Lung (tissue), 12 donors: ENCODE results near the gene ETF1. TPM values are rescaled to one million over a fixed set of nuclear protein-coding genes. Genes with fewer than 3 reads are reported as not detected.
A peak's percentile ranks its signal among the peaks of the same experiment; 100 is the strongest.

ENCODE experiments used
- ATAC-seq: fragments of 200-7000 bp; cut with Tn5 transposase; one replicate; pipeline ENCODE4 v1.9.1; 2020; ENCODE audit warnings: moderate number of reproducible peaks; ENCODE audit not compliant: insufficient read depth, low FRiP score
- DNase-seq, 3 donors: peaks; one replicate each; pipeline ENCODE4 v3.0.0-alpha.2; 2013 to 2017
- H3K27ac ChIP-seq, 2 donors: one replicate each; pipeline ENCODE4 v1.5.1; 2013; ENCODE audit warnings: mild to moderate bottlenecking in 2 of 2, moderate library complexity in 2 of 2, control low read depth in 1 of 2, inconsistent platforms in 1 of 2, low read depth in 1 of 2, low read length in 1 of 2
- H3K27me3 ChIP-seq, 3 donors: one replicate each; pipeline ENCODE4 v1.5.1; 2013; ENCODE audit warnings: low read length in 2 of 3; ENCODE audit not compliant: control insufficient read depth in 3 of 3, insufficient read depth in 3 of 3
- H3K36me3 ChIP-seq, 4 donors: one replicate each; pipeline ENCODE4 v1.5.1; 2013; ENCODE audit warnings: low read length in 4 of 4, mild to moderate bottlenecking in 1 of 4, moderate library complexity in 1 of 4; ENCODE audit not compliant: control insufficient read depth in 4 of 4, insufficient read depth in 4 of 4
- H3K4me1 ChIP-seq, 5 donors: one replicate each; pipeline ENCODE4 v1.5.1; 2013; ENCODE audit warnings: low read length in 5 of 5, mild to moderate bottlenecking in 2 of 5, moderate library complexity in 1 of 5; ENCODE audit not compliant: control insufficient read depth in 5 of 5, insufficient read depth in 5 of 5
- H3K4me3 ChIP-seq: one replicate; pipeline ENCODE4 v1.5.1; 2013; ENCODE audit warnings: mild to moderate bottlenecking, control low read depth, moderate library complexity
- H3K9ac ChIP-seq, 2 donors: one replicate each; pipeline ENCODE4 v1.5.1; 2013; ENCODE audit warnings: low read length in 2 of 2, control low read depth in 1 of 2; ENCODE audit not compliant: insufficient read depth in 1 of 2
- H3K9me3 ChIP-seq, 4 donors: one replicate each; pipeline ENCODE4 v1.5.1; 2013; ENCODE audit warnings: low read length in 3 of 4, mild to moderate bottlenecking in 1 of 4, moderate library complexity in 1 of 4; ENCODE audit not compliant: control insufficient read depth in 4 of 4, insufficient read depth in 3 of 4
- CTCF ChIP-seq: IDR thresholded peaks from 2 replicates; pipeline ENCODE4 v1.5.1; 2012; ENCODE audit warnings: mild to moderate bottlenecking; ENCODE audit errors: control extremely low read depth, extremely low read depth
- WGBS, 2 donors: extraction: QIAGEN DNeasy Blood & Tissue Kit; methylation state at CpG; one replicate each; pipeline ENCODE4 v1.1.7; 2013; 5-methylcytosine and 5-hydroxymethylcytosine counted together
- polyA plus RNA-seq, 2 donors: library from polyadenylated mRNA; stranded (reverse); fragments of 200-250 nt; gene quantifications; one replicate each; pipeline ENCODE4 v1.2.1, GENCODE V29; 2013
- total RNA-seq, 2 donors: library from RNA; depleted of rRNA in 1 of 2; stranded (reverse); fragments of >200 nt in 1 of 2; gene quantifications; one replicate each; pipeline ENCODE4 v1.2.1, GENCODE V29; 2014 to 2021
- donor health status: control.
- donor health status: control.
- donor health status: Bipolar disorder and iron deficiency.
- donor health status: healthy.
- donor health status: DM: yes; HTN: yes; CAD: no.

Gene ETF1
- total and polyA plus RNA-seq, 4 donors: 36.9 to 99.2 (median 62.8) TPM

- no peaks in the 10 kb centered on the region for H3K36me3 ChIP-seq
- no peaks in the 10 kb centered on the region for H3K27me3 ChIP-seq
- no peak overlapping the region for H3K9ac ChIP-seq
- H3K27ac ChIP-seq: no peak overlapping the region
- H3K4me1 ChIP-seq: peaks cover 0 to 5% (median 1%) of the 10 kb centered on the region in 5 donors
- no peaks in the 10 kb centered on the region for H3K9me3 ChIP-seq
- TF ChIP-seq CTCF: no peak
- ATAC-seq: no peak
- no peak for DNase-seq
- WGBS, 2 donors: 38 to 49% methylated on average over 2 of the region's 2 CpGs
- H3K4me3 ChIP-seq: no peak overlapping the region
Measured at GRCh38 chr5:138579517-138579863, 36.5 kb upstream of the ETF1 start.

GRCh38 chr5:138577452-138577851 lies 34.4 kb upstream of the ETF1 start:
- TF ChIP-seq CTCF: no peak
- ATAC-seq (no peak), DNase-seq (no peak)
- no peak overlapping the region for H3K27ac ChIP-seq
- peaks cover 0 to 11% (median 4%) of the 10 kb centered on the region in 5 donors for H3K4me1 ChIP-seq
- no peak overlapping the region for H3K9ac ChIP-seq
- H3K4me3 ChIP-seq: no peak overlapping the region
- H3K27me3 ChIP-seq: no peaks in the 10 kb centered on the region
- H3K36me3 ChIP-seq: peaks cover 4 to 10% (median 6%) of the 10 kb centered on the region in 4 donors
- no peaks in the 10 kb centered on the region for H3K9me3 ChIP-seq
- 97% methylated on average over 17 of the region's 17 CpGs for WGBS, 2 donors

GRCh38 chr5:138575194-138576015 lies 32.4 kb upstream of the ETF1 start, which contains the start of gene HSPA9:
TSS of gene HSPA9 (minus strand) at chr5:138575401. CDS start at chr5:138575318, 83 bp downstream.
- H3K36me3 ChIP-seq: peaks cover 18 to 28% (median 20%) of the 10 kb centered on the region in 4 donors
- H3K27me3 ChIP-seq: no peaks in the 10 kb centered on the region
- H3K4me3 ChIP-seq: peak within 1 kb of the TSS; percentile 80
- H3K4me1 ChIP-seq: peaks cover 0 to 11% (median 4%) of the 10 kb centered on the region in 5 donors
- H3K27ac ChIP-seq: peak within 1 kb of the TSS; percentile 96 to 98
- DNase-seq: peak; percentile 99 to 100 (median 100)
- 0% methylated on average over 72 to 73 of the region's 73 CpGs for WGBS, 2 donors
- ATAC-seq: peak; percentile 92
- peak within 1 kb of the TSS; percentile 96 to 100 for H3K9ac ChIP-seq
- TF ChIP-seq CTCF: no peak
- H3K9me3 ChIP-seq: no peaks in the 10 kb centered on the region
